AG09309 (cell line): ENCODE results near the gene TANC1.

Source experiments
- DNase-seq: peaks from one replicate; pipeline ENCODE4 v3.0.0-alpha.2; 2010; ENCODE audit warnings: low read depth
- H3K4me3 ChIP-seq: 2 replicates; pipeline ENCODE4 v1.5.1; 2011; ENCODE audit warnings: mild to moderate bottlenecking, low read depth, low read length, moderate library complexity; ENCODE audit not compliant: control insufficient read depth
- CTCF ChIP-seq: IDR thresholded peaks from 2 replicates; pipeline ENCODE4 v1.5.1; 2011; ENCODE audit warnings: mild to moderate bottlenecking, low read depth, low read length, inconsistent platforms; ENCODE audit not compliant: insufficient read depth, control insufficient read depth; ENCODE audit errors: missing control alignments

Gene TANC1

GRCh38 chr2:159262904-159263303, 294.5 kb downstream of the TANC1 start:
- DNase-seq, result no peak
- H3K4me3 ChIP-seq, result no peak overlapping the region
- no peak for TF ChIP-seq CTCF

- TF ChIP-seq CTCF, result no peak
- H3K4me3 ChIP-seq, result no peak overlapping the region
- DNase-seq, result peak; percentile 18
These were observed 296.7 kb downstream of the TANC1 start for GRCh38 chr2:159265171-159265576.

GRCh38 chr2:159266554-159266953, 298.1 kb downstream of the TANC1 start:
- no peak for DNase-seq
- no peak overlapping the region for H3K4me3 ChIP-seq
- TF ChIP-seq CTCF, result no peak

GRCh38 chr2:159267921-159268320, 299.5 kb downstream of the TANC1 start:
- H3K4me3 ChIP-seq, result no peak overlapping the region
- no peak for DNase-seq
- TF ChIP-seq CTCF, result no peak

- TF ChIP-seq CTCF, result no peak
- no peak for DNase-seq
- no peak overlapping the region for H3K4me3 ChIP-seq
These were observed 302.4 kb downstream of the TANC1 start for GRCh38 chr2:159270744-159271379.

- no peak for TF ChIP-seq CTCF
- H3K4me3 ChIP-seq, result no peak overlapping the region
- no peak for DNase-seq
These were observed 303.7 kb downstream of the TANC1 start for GRCh38 chr2:159272156-159272555.
